Activated CD4-positive, alpha-beta T cell treated with anti-CD3 and anti-CD28 coated beads, Interleukin-2, amount 10 ng/mL, durations not matched to agents 7 days and 5 days (primary cell): ENCODE results near the gene MAD1L1. TPM values are rescaled to one million over a fixed set of nuclear protein-coding genes. Genes with fewer than 3 reads are reported as not detected.

Source experiments
- CTCF ChIA-PET: fragments of 350-600 bp; sonication (Branson Sonifier 250); formaldehyde crosslinking; loops from one replicate; lab custom pipeline; 2021; ENCODE audit warnings: antibody characterized with exemption; lab: Charles Lee
- POLR2A ChIA-PET: fragments of 350-600 bp; sonication (Branson Sonifier 250); formaldehyde crosslinking; loops from one replicate; lab custom pipeline; 2021; ENCODE audit warnings: antibody characterized with exemption; lab: Charles Lee
- DNase-seq: peaks from one replicate; pipeline ENCODE4 v3.0.0-alpha.2; 2020
- H3K27ac Mint-ChIP-seq: one replicate; pipeline ENCODE4 v1.8.0; 2021; ENCODE audit warnings: mild to moderate bottlenecking, moderate library complexity, mixed read lengths
- H3K27me3 Mint-ChIP-seq: one replicate; pipeline ENCODE4 v1.8.0; 2021; ENCODE audit warnings: mixed read lengths
- H3K36me3 Mint-ChIP-seq: one replicate; pipeline ENCODE4 v1.8.0; 2021; ENCODE audit warnings: low read depth, mixed read lengths
- H3K4me1 Mint-ChIP-seq: one replicate; pipeline ENCODE4 v1.8.0; 2021; ENCODE audit warnings: mixed read lengths
- H3K4me3 Mint-ChIP-seq: one replicate; pipeline ENCODE4 v1.8.0; 2021; ENCODE audit warnings: mild to moderate bottlenecking, moderate library complexity, mixed read lengths
- H3K9me3 Mint-ChIP-seq: one replicate; pipeline ENCODE4 v1.8.0; 2021; ENCODE audit warnings: mixed read lengths
- total RNA-seq, 2 experiments: library from RNA; stranded (reverse); gene quantifications; one replicate each; pipeline ENCODE4 v1.2.3, GENCODE V29; 2021

Gene MAD1L1
- total RNA-seq, 2 experiments from 2014 or later = 125 to 127 TPM

- CTCF ChIA-PET = no interaction called here
- POLR2A ChIA-PET = no interaction called here
Observed at GRCh38 chr7:2245883-2246675, 13.3 kb upstream of the MAD1L1 start.

GRCh38 chr7:2244404-2244995 lies 11.8 kb upstream of the MAD1L1 start:
- Mint-ChIP-seq H3K27me3 (no peaks in the 10 kb centered on the region), H3K9me3 (no peaks in the 10 kb centered on the region), H3K36me3 (peaks cover 12% of the 10 kb centered on the region), H3K4me3 (no peak overlapping the region), H3K4me1 (peaks cover 45% of the 10 kb centered on the region), H3K27ac (no peak overlapping the region)
- ChIA-PET POLR2A (no interaction called here), CTCF (interaction anchor here (0.9 kb wide), 2 partner anchors 15 to 109 kb away, joined by 3 read pairs; no protein-coding TSS in a partner anchor)
- DNase-seq = no peak

More at GRCh38 chr7:2245883-2246675, 13.3 kb upstream of the MAD1L1 start:
- no peak for DNase-seq
- no peaks in the 10 kb centered on the region for H3K9me3 Mint-ChIP-seq
- no peaks in the 10 kb centered on the region for H3K27me3 Mint-ChIP-seq
- peaks cover 42% of the 10 kb centered on the region for H3K4me1 Mint-ChIP-seq
- no peak overlapping the region for H3K27ac Mint-ChIP-seq
- H3K36me3 Mint-ChIP-seq = peaks cover 21% of the 10 kb centered on the region
- no peak overlapping the region for H3K4me3 Mint-ChIP-seq

GRCh38 chr7:2243458-2243857 lies 10.7 kb upstream of the MAD1L1 start:
- Mint-ChIP-seq H3K36me3 (peaks cover 11% of the 10 kb centered on the region), H3K27ac (peak overlapping the region; percentile 62), H3K27me3 (no peaks in the 10 kb centered on the region), H3K9me3 (no peaks in the 10 kb centered on the region), H3K4me1 (peaks cover 35% of the 10 kb centered on the region), H3K4me3 (peak overlapping the region; percentile 96)
- ChIA-PET CTCF (no interaction called here), POLR2A (no interaction called here)
- DNase-seq = no peak

GRCh38 chr7:2242541-2243429 lies 10.0 kb upstream of the MAD1L1 start:
- no peaks in the 10 kb centered on the region for H3K9me3 Mint-ChIP-seq
- H3K27me3 Mint-ChIP-seq = no peaks in the 10 kb centered on the region
- H3K4me3 Mint-ChIP-seq = peak overlapping the region; percentile 96
- H3K36me3 Mint-ChIP-seq = peaks cover 18% of the 10 kb centered on the region
- ChIA-PET CTCF (interaction anchor here (2.6 kb wide), 1 partner anchor 11 kb away, joined by 13 read pairs; the partner anchor contains the start of gene MAD1L1), POLR2A (no interaction called here)
- peak; percentile 35 for DNase-seq
- H3K27ac Mint-ChIP-seq = peak overlapping the region; percentile 97
- H3K4me1 Mint-ChIP-seq = peaks cover 36% of the 10 kb centered on the region

- peaks cover 23% of the 10 kb centered on the region for H3K36me3 Mint-ChIP-seq
Observed at GRCh38 chr7:2241580-2242540, 9.1 kb upstream of the MAD1L1 start, which contains the start of the genes MRM2 and NUDT1. Gene MRM2, minus strand, starts transcription at chr7:2242205. Its CDS starts 36 bp downstream, at chr7:2242169. Gene NUDT1, plus strand, starts transcription at chr7:2242226. Its CDS starts 2,349 bp downstream, at chr7:2244575.

GRCh38 chr7:2239242-2239641 lies 6.5 kb upstream of the MAD1L1 start:
- Mint-ChIP-seq H3K4me3 (no peak overlapping the region), H3K27ac (no peak overlapping the region), H3K27me3 (no peaks in the 10 kb centered on the region), H3K4me1 (peaks cover 29% of the 10 kb centered on the region), H3K36me3 (peaks cover 33% of the 10 kb centered on the region), H3K9me3 (no peaks in the 10 kb centered on the region)
- ChIA-PET CTCF (interaction anchor here (0.5 to 1.0 kb wide), 2 partner anchors 72 to 559 kb away, joined by 3 read pairs; no protein-coding TSS in a partner anchor), POLR2A (no interaction called here)
- no peak for DNase-seq

More at GRCh38 chr7:2241580-2242540, 9.1 kb upstream of the MAD1L1 start, which contains the start of the genes MRM2 and NUDT1:
- H3K9me3 Mint-ChIP-seq = no peaks in the 10 kb centered on the region
- H3K4me3 Mint-ChIP-seq = peak within 1 kb of the TSS; percentile 96
- POLR2A ChIA-PET = interaction anchor here (0.5 kb wide), 1 partner anchor 99 kb away, joined by 8 read pairs; no protein-coding TSS in a partner anchor
- DNase-seq = peak; percentile 72
- peak within 1 kb of the TSS; percentile 97 for H3K27ac Mint-ChIP-seq
- H3K27me3 Mint-ChIP-seq = no peaks in the 10 kb centered on the region
- CTCF ChIA-PET = interaction anchor here (0.6 to 2.6 kb wide), 3 partner anchors 10 to 125 kb away, joined by 3 to 13 read pairs (median 3); partner anchors contain the start of gene MAD1L1
- H3K4me1 Mint-ChIP-seq = peaks cover 36% of the 10 kb centered on the region

- CTCF ChIA-PET = interaction anchor here (1.6 kb wide), 1 partner anchor 100 kb away, joined by 3 read pairs; no protein-coding TSS in a partner anchor
Observed at GRCh38 chr7:2237109-2237602, 4.4 kb upstream of the MAD1L1 start.

GRCh38 chr7:2233926-2234325 lies 1.2 kb upstream of the MAD1L1 start:
- DNase-seq = no peak
- Mint-ChIP-seq H3K4me1 (peaks cover 35% of the 10 kb centered on the region), H3K27ac (peak overlapping the region; percentile 46), H3K36me3 (peaks cover 40% of the 10 kb centered on the region), H3K9me3 (no peaks in the 10 kb centered on the region), H3K4me3 (peak overlapping the region; percentile 61), H3K27me3 (no peaks in the 10 kb centered on the region)
- ChIA-PET POLR2A (no interaction called here), CTCF (interaction anchor here (3.0 kb wide), 1 partner anchor 7 kb away, joined by 13 read pairs; the partner anchor contains the start of genes MRM2 and NUDT1)

More at GRCh38 chr7:2237109-2237602, 4.4 kb upstream of the MAD1L1 start:
- POLR2A ChIA-PET = no interaction called here
- Mint-ChIP-seq H3K4me1 (peaks cover 30% of the 10 kb centered on the region), H3K27me3 (no peaks in the 10 kb centered on the region), H3K36me3 (peaks cover 36% of the 10 kb centered on the region), H3K9me3 (no peaks in the 10 kb centered on the region), H3K27ac (no peak overlapping the region), H3K4me3 (no peak overlapping the region)
- DNase-seq = no peak

GRCh38 chr7:2231992-2232765 lies 566 bp downstream of the MAD1L1 start:
- peak; percentile 16 for DNase-seq
- Mint-ChIP-seq H3K9me3 (no peaks in the 10 kb centered on the region), H3K4me1 (peaks cover 31% of the 10 kb centered on the region), H3K27me3 (no peaks in the 10 kb centered on the region), H3K27ac (peak overlapping the region; percentile 85), H3K4me3 (peak overlapping the region; percentile 87), H3K36me3 (peaks cover 31% of the 10 kb centered on the region)
- ChIA-PET POLR2A (interaction anchor here (0.7 kb wide), 1 partner anchor 174 kb away, joined by 3 read pairs; no protein-coding TSS in a partner anchor), CTCF (interaction anchor here (1.0 to 3.0 kb wide), 4 partner anchors 9 to 22 kb away, joined by 3 to 13 read pairs (median 3); partner anchors contain the start of genes MRM2 and NUDT1)

- Mint-ChIP-seq H3K9me3 (no peaks in the 10 kb centered on the region), H3K36me3 (peaks cover 35% of the 10 kb centered on the region), H3K4me3 (no peak overlapping the region), H3K4me1 (peaks cover 29% of the 10 kb centered on the region), H3K27me3 (no peaks in the 10 kb centered on the region), H3K27ac (no peak overlapping the region)
- ChIA-PET CTCF (interaction anchor here (3.0 kb wide), 1 partner anchor 11 kb away, joined by 13 read pairs; the partner anchor contains the start of genes MRM2 and NUDT1), POLR2A (no interaction called here)
- no peak for DNase-seq
Observed at GRCh38 chr7:2230882-2231281, 1.9 kb downstream of the MAD1L1 start.
